ENCODE measurements around the gene IFT74.

Gene IFT74
- total RNA-seq = 10.6 to 12.4 (median 10.6) reads per million in 3 donors

GRCh38 chr9:26955921-26956859 lies at the start of gene IFT74:
IFT74 (plus strand) TSS chr9:26956412; CDS start chr9:26961968, 5,556 bp downstream.
- H3K27ac ChIP-seq (ENCODE audit: insufficient read depth, low read length, poor library complexity, severe bottlenecking) = peak within 1 kb of the TSS; percentile 85
- H3K36me3 ChIP-seq (ENCODE audit: control insufficient read depth, insufficient read depth, low read length) = no peaks in the 10 kb centered on the region
- H3K27me3 ChIP-seq (replicated peaks; ENCODE audit: control insufficient read depth, insufficient read depth, low read length, poor library complexity, severe bottlenecking) = no peaks in the 10 kb centered on the region
- peak; percentile 85 to 92 (median 90) for DNase-seq
- peaks cover 8% of the 10 kb centered on the region for H3K4me1 ChIP-seq (ENCODE audit: control insufficient read depth, insufficient read depth, low read length, poor library complexity, severe bottlenecking)
- H3K4me3 ChIP-seq (ENCODE audit: insufficient read depth, low read depth, low read length, poor library complexity, severe bottlenecking) = peak within 1 kb of the TSS; percentile 61
- H3K9me3 ChIP-seq (ENCODE audit: control insufficient read depth, low read length) = no peaks in the 10 kb centered on the region

DNA sequence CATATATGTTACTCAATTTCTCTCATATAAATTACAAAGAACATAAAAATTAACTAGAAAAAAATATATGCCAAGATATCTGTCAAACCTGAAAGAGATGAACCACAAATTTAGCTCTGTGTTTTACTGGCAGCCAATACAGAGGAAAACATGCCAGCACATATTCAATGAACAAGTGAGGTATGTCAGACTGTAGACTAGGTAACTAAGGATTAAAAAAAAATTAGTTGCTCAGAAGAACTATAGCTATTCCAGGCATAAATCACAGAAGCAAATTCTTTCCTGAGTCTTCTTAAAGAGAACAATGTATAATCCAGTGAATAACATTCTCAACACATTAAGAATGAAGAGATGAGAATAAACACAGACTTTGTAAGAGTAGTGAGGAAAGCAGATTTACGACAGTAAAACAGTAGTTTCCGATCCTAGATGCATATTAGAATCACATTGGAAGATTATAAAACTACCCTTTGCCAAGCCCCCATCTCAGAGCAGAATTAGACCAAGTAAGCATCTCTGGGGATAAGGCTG lies 43.0 kb upstream of the IFT74 start:
- H3K36me3 ChIP-seq (ENCODE audit: control insufficient read depth, insufficient read depth, low read length) = peaks cover 37% of the 10 kb centered on the region
- no peak overlapping the region for H3K27ac ChIP-seq (ENCODE audit: insufficient read depth, low read length, poor library complexity, severe bottlenecking)
- no peaks in the 10 kb centered on the region for H3K9me3 ChIP-seq (ENCODE audit: control insufficient read depth, low read length)
- H3K27me3 ChIP-seq (replicated peaks; ENCODE audit: control insufficient read depth, insufficient read depth, low read length, poor library complexity, severe bottlenecking) = no peaks in the 10 kb centered on the region
- H3K4me3 ChIP-seq (ENCODE audit: insufficient read depth, low read depth, low read length, poor library complexity, severe bottlenecking) = no peak overlapping the region
- H3K4me1 ChIP-seq (ENCODE audit: control insufficient read depth, insufficient read depth, low read length, poor library complexity, severe bottlenecking) = no peaks in the 10 kb centered on the region
- DNase-seq = no peak

DNA sequence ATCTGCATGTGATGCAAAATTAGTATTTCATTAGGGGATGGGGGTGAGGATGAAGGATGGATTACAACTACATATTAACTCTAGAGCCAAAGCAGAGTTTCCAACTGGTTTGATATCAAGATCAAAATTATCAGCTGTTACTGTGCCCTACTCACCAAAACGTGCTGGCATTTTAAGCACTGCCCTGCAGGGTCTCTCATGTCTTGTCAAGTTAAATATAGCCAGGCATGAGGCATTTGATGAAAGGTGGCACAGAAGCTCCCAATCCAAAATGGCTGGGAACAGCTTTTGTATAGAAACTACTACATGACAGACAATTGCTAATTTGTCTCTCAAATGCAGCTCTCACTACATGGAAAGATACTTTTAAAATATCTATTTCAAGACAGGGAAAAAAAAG lies 36.5 kb upstream of the IFT74 start:
- Histone ChIP-seq H3K4me3 (ENCODE audit: insufficient read depth, low read depth, low read length, poor library complexity, severe bottlenecking) (no peak overlapping the region), H3K9me3 (ENCODE audit: control insufficient read depth, low read length) (no peaks in the 10 kb centered on the region), H3K36me3 (ENCODE audit: control insufficient read depth, insufficient read depth, low read length) (peaks cover 62% of the 10 kb centered on the region), H3K4me1 (ENCODE audit: control insufficient read depth, insufficient read depth, low read length, poor library complexity, severe bottlenecking) (no peaks in the 10 kb centered on the region), H3K27ac (ENCODE audit: insufficient read depth, low read length, poor library complexity, severe bottlenecking) (no peak overlapping the region), H3K27me3 (replicated peaks; ENCODE audit: control insufficient read depth, insufficient read depth, low read length, poor library complexity, severe bottlenecking) (no peaks in the 10 kb centered on the region)
- no peak for DNase-seq

- no peak overlapping the region for H3K4me3 ChIP-seq (ENCODE audit: insufficient read depth, low read depth, low read length, poor library complexity, severe bottlenecking)
- no peaks in the 10 kb centered on the region for H3K9me3 ChIP-seq (ENCODE audit: control insufficient read depth, low read length)
- H3K27ac ChIP-seq (ENCODE audit: insufficient read depth, low read length, poor library complexity, severe bottlenecking) = no peak overlapping the region
- no peak for DNase-seq
- peaks cover 64% of the 10 kb centered on the region for H3K36me3 ChIP-seq (ENCODE audit: control insufficient read depth, insufficient read depth, low read length)
- H3K27me3 ChIP-seq (replicated peaks; ENCODE audit: control insufficient read depth, insufficient read depth, low read length, poor library complexity, severe bottlenecking) = no peaks in the 10 kb centered on the region
- no peaks in the 10 kb centered on the region for H3K4me1 ChIP-seq (ENCODE audit: control insufficient read depth, insufficient read depth, low read length, poor library complexity, severe bottlenecking)
Measured at GRCh38 chr9:26925609-26926008, 30.6 kb upstream of the IFT74 start.

DNA sequence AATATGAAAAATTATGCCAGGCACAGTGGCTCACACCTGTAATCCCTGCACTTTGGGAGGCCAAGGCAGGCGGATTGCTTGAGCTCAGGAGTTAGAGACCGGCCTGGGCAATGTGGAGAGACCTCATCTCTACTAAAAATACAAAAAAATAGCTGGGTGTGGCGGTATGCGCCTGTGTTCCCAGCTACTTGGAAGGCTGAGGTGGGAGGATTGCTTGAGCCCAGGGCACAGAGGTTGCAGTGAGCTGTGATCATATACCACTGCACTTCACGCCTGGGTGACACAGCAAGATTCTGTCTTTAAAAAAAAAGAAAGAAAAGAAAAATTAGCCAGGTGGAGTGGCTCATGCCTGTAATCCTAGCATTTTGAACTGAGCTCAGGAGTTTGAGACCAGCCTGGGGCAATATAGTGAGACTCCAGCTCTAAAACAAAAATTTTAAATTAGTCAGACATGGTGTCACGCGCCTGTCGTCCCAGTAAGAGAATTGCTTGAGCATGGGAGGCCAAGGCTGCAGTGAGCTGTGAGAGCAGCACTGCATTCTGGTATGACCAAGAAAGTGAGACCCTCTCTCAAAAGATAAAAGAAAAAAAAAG lies 27.2 kb upstream of the IFT74 start:
- DNase-seq = no peak
- Histone ChIP-seq H3K9me3 (ENCODE audit: control insufficient read depth, low read length) (no peaks in the 10 kb centered on the region), H3K36me3 (ENCODE audit: control insufficient read depth, insufficient read depth, low read length) (peaks cover 35% of the 10 kb centered on the region)

GRCh38 chr9:26935847-26936246 lies 20.4 kb upstream of the IFT74 start:
- DNase-seq = no peak
- no peak overlapping the region for H3K27ac ChIP-seq (ENCODE audit: insufficient read depth, low read length, poor library complexity, severe bottlenecking)
- H3K4me3 ChIP-seq (ENCODE audit: insufficient read depth, low read depth, low read length, poor library complexity, severe bottlenecking) = no peak overlapping the region
- peaks cover 11% of the 10 kb centered on the region for H3K36me3 ChIP-seq (ENCODE audit: control insufficient read depth, insufficient read depth, low read length)
- H3K9me3 ChIP-seq (ENCODE audit: control insufficient read depth, low read length) = no peaks in the 10 kb centered on the region
- no peaks in the 10 kb centered on the region for H3K27me3 ChIP-seq (replicated peaks; ENCODE audit: control insufficient read depth, insufficient read depth, low read length, poor library complexity, severe bottlenecking)
- no peaks in the 10 kb centered on the region for H3K4me1 ChIP-seq (ENCODE audit: control insufficient read depth, insufficient read depth, low read length, poor library complexity, severe bottlenecking)

More for the DNA sequence above, 27.2 kb upstream of the IFT74 start:
- Histone ChIP-seq H3K27me3 (replicated peaks; ENCODE audit: control insufficient read depth, insufficient read depth, low read length, poor library complexity, severe bottlenecking) (no peaks in the 10 kb centered on the region), H3K4me3 (ENCODE audit: insufficient read depth, low read depth, low read length, poor library complexity, severe bottlenecking) (no peak overlapping the region), H3K4me1 (ENCODE audit: control insufficient read depth, insufficient read depth, low read length, poor library complexity, severe bottlenecking) (no peaks in the 10 kb centered on the region), H3K27ac (ENCODE audit: insufficient read depth, low read length, poor library complexity, severe bottlenecking) (no peak overlapping the region)

- no peak overlapping the region for H3K27ac ChIP-seq (ENCODE audit: insufficient read depth, low read length, poor library complexity, severe bottlenecking)
- DNase-seq = no peak
- H3K27me3 ChIP-seq (replicated peaks; ENCODE audit: control insufficient read depth, insufficient read depth, low read length, poor library complexity, severe bottlenecking) = no peaks in the 10 kb centered on the region
- no peaks in the 10 kb centered on the region for H3K4me1 ChIP-seq (ENCODE audit: control insufficient read depth, insufficient read depth, low read length, poor library complexity, severe bottlenecking)
- H3K36me3 ChIP-seq (ENCODE audit: control insufficient read depth, insufficient read depth, low read length) = peaks cover 6% of the 10 kb centered on the region
- H3K4me3 ChIP-seq (ENCODE audit: insufficient read depth, low read depth, low read length, poor library complexity, severe bottlenecking) = no peak overlapping the region
- no peaks in the 10 kb centered on the region for H3K9me3 ChIP-seq (ENCODE audit: control insufficient read depth, low read length)
Measured at GRCh38 chr9:26937816-26938371, 18.3 kb upstream of the IFT74 start.

DNA sequence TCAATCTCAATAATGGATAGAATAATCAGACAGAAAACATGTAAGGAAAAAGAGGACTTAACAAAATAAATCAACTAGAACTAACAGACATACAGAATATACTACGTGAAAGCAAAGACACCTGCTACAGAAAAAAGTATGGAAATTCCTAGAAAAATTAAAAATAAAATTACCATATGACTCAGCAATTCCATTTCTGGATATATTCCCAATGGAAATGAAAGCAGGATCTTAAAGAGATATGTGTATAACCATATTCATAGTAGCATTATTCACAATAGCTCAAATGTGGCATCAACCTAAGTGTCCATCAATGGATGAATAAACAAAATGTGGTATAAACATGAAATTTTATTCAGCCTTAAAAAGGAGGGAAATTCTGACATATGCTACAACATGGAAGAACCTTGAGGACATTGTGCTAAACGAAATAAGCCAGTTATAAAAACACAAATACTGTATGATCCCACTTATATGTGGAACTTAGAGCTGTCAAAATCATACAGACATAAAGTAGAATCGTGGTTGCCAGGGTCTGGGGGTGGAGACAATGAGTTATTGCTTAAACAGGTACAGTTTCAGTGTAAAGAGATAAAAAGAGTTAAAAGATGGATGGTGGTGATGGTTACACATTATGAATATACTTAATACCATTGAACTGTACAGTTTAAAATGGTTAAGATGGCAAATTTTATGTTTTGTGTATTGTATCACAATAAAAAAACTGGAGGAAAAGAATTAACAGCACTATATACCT lies 16.1 kb upstream of the IFT74 start:
- Histone ChIP-seq H3K9me3 (ENCODE audit: control insufficient read depth, low read length) (no peaks in the 10 kb centered on the region), H3K4me1 (ENCODE audit: control insufficient read depth, insufficient read depth, low read length, poor library complexity, severe bottlenecking) (no peaks in the 10 kb centered on the region), H3K36me3 (ENCODE audit: control insufficient read depth, insufficient read depth, low read length) (peaks cover 4% of the 10 kb centered on the region), H3K4me3 (ENCODE audit: insufficient read depth, low read depth, low read length, poor library complexity, severe bottlenecking) (no peak overlapping the region), H3K27ac (ENCODE audit: insufficient read depth, low read length, poor library complexity, severe bottlenecking) (no peak overlapping the region), H3K27me3 (replicated peaks; ENCODE audit: control insufficient read depth, insufficient read depth, low read length, poor library complexity, severe bottlenecking) (no peaks in the 10 kb centered on the region)
- DNase-seq = no peak

DNA sequence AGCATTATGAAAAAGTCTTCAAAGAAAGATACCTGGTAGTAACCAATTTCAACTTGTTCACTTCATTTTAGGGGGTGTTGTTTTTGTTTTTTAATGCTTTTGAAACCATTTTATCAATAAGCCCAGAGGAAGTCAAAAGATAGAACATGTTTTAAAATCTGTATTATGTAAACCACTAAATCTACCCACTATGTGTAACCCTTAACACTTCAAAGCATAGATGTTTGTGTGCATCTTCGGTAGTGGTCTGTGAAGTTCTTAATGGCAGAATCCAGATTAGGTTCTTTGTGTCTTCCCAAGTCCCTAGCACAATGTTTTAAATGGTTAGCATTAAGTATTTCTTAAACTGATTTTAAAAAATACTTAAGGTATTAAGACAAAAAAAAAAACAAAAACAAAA lies 15.4 kb upstream of the IFT74 start:
- Histone ChIP-seq H3K9me3 (ENCODE audit: control insufficient read depth, low read length) (no peaks in the 10 kb centered on the region), H3K36me3 (ENCODE audit: control insufficient read depth, insufficient read depth, low read length) (peaks cover 4% of the 10 kb centered on the region), H3K27ac (ENCODE audit: insufficient read depth, low read length, poor library complexity, severe bottlenecking) (no peak overlapping the region), H3K4me1 (ENCODE audit: control insufficient read depth, insufficient read depth, low read length, poor library complexity, severe bottlenecking) (peaks cover 4% of the 10 kb centered on the region), H3K27me3 (replicated peaks; ENCODE audit: control insufficient read depth, insufficient read depth, low read length, poor library complexity, severe bottlenecking) (no peaks in the 10 kb centered on the region), H3K4me3 (ENCODE audit: insufficient read depth, low read depth, low read length, poor library complexity, severe bottlenecking) (no peak overlapping the region)
- no peak for DNase-seq

Measured in effector memory CD4-positive, alpha-beta T cell (primary cell).